Measurements from ENCODE around the gene PNPLA2. TPM values are rescaled to one million over a fixed set of nuclear protein-coding genes. Genes with fewer than 3 reads are reported as not detected.

Gene PNPLA2
- total RNA-seq, 1 experiment from 2014 or later = 93.6 TPM

- peaks cover 56% of the 10 kb centered on the region for H3K36me3 Mint-ChIP-seq (ENCODE audit: insufficient read depth, unreplicated experiment)
- H3K4me3 ChIP-seq (ENCODE audit: low read depth, low read length) = peak overlapping the region; percentile 86
- H3K9me3 ChIP-seq = no peaks in the 10 kb centered on the region
- intact Hi-C loops (cut with micrococcal nuclease; ENCODE audit: unreplicated experiment) = no loop called here
- H3K27ac Mint-ChIP-seq (ENCODE audit: unreplicated experiment) = no peak overlapping the region
- DNase-seq = no peak
- peaks cover 35% of the 10 kb centered on the region for H3K4me1 ChIP-seq
- BruUV-seq (replicated peaks) = no TSS peak
- peaks cover 2% of the 10 kb centered on the region for H3K36me3 ChIP-seq (ENCODE audit: control insufficient read depth, insufficient read depth, low read length)
- no peaks in the 10 kb centered on the region for H3K9me3 Mint-ChIP-seq (ENCODE audit: unreplicated experiment)
- H3K27me3 Mint-ChIP-seq (ENCODE audit: insufficient read depth, unreplicated experiment) = no peaks in the 10 kb centered on the region
- peak overlapping the region; percentile 76 for H3K4me3 Mint-ChIP-seq (ENCODE audit: unreplicated experiment)
- no peaks in the 10 kb centered on the region for H3K27me3 ChIP-seq (replicated peaks; ENCODE audit: control insufficient read depth, insufficient read depth, low read length)
- ChIA-PET CTCF (interaction anchor here (1.8 kb wide), 1 partner anchor 10 kb away, joined by 10 read pairs; no protein-coding TSS in a partner anchor), POLR2A (interaction anchor here (0.6 to 2.5 kb wide), 4 partner anchors 10 to 37 kb away, joined by 3 to 35 read pairs (median 19); partner anchors contain the start of genes CD151 and RPLP2)
- TF ChIP-seq, protein P1, sequence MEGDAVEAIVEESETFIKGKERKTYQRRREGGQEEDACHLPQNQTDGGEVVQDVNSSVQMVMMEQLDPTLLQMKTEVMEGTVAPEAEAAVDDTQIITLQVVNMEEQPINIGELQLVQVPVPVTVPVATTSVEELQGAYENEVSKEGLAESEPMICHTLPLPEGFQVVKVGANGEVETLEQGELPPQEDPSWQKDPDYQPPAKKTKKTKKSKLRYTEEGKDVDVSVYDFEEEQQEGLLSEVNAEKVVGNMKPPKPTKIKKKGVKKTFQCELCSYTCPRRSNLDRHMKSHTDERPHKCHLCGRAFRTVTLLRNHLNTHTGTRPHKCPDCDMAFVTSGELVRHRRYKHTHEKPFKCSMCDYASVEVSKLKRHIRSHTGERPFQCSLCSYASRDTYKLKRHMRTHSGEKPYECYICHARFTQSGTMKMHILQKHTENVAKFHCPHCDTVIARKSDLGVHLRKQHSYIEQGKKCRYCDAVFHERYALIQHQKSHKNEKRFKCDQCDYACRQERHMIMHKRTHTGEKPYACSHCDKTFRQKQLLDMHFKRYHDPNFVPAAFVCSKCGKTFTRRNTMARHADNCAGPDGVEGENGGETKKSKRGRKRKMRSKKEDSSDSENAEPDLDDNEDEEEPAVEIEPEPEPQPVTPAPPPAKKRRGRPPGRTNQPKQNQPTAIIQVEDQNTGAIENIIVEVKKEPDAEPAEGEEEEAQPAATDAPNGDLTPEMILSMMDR (IDR thresholded peaks at IDR 0.05; ENCODE audit: insufficient read depth in 1 of 2, low read depth in 1 of 2, low read length in 1 of 2, severe bottlenecking in 1 of 2, unreplicated experiment in 1 of 2) = no peak
- no peaks in the 10 kb centered on the region for H3K4me1 Mint-ChIP-seq (ENCODE audit: low read depth, unreplicated experiment)
Observed at GRCh38 chr11:820655-821511, 2.2 kb downstream of the PNPLA2 start.

- Mint-ChIP-seq H3K9me3 (ENCODE audit: unreplicated experiment) (no peaks in the 10 kb centered on the region), H3K36me3 (ENCODE audit: insufficient read depth, unreplicated experiment) (peaks cover 49% of the 10 kb centered on the region), H3K27ac (ENCODE audit: unreplicated experiment) (no peak overlapping the region), H3K4me3 (ENCODE audit: unreplicated experiment) (peak overlapping the region; percentile 76), H3K27me3 (ENCODE audit: insufficient read depth, unreplicated experiment) (no peaks in the 10 kb centered on the region), H3K4me1 (ENCODE audit: low read depth, unreplicated experiment) (no peaks in the 10 kb centered on the region)
- no peak for DNase-seq
- Histone ChIP-seq H3K4me3 (ENCODE audit: low read depth, low read length) (no peak overlapping the region), H3K36me3 (ENCODE audit: control insufficient read depth, insufficient read depth, low read length) (peaks cover 2% of the 10 kb centered on the region), H3K4me1 (peaks cover 44% of the 10 kb centered on the region), H3K9me3 (no peaks in the 10 kb centered on the region), H3K27me3 (replicated peaks; ENCODE audit: control insufficient read depth, insufficient read depth, low read length) (no peaks in the 10 kb centered on the region)
- intact Hi-C loops (cut with micrococcal nuclease; ENCODE audit: unreplicated experiment) = no loop called here
- CTCF ChIA-PET = no interaction called here
- POLR2A ChIA-PET = no interaction called here
- BruUV-seq (replicated peaks) = no TSS peak
- TF ChIP-seq, protein P1 (IDR thresholded peaks at IDR 0.05; ENCODE audit: insufficient read depth in 1 of 2, low read depth in 1 of 2, low read length in 1 of 2, severe bottlenecking in 1 of 2, unreplicated experiment in 1 of 2) = no peak
Observed at GRCh38 chr11:821512-822371, 3.0 kb downstream of the PNPLA2 start.
